Measurements from ENCODE around the gene PRKCH.

Gene PRKCH

GRCh38 chr14:61560323-61560722 is 238.9 kb downstream of the PRKCH start:
- TF ChIP-seq ZC3H10 (CRISPR knock-in tag; IDR thresholded peaks at IDR 0.05) (no peak), ESRRG (CRISPR knock-in tag; IDR thresholded peaks at IDR 0.05) (no peak), TOX (CRISPR knock-in tag; IDR thresholded peaks at IDR 0.05; ENCODE audit: borderline replicate concordance) (no peak)
- ATAC-seq, result no peak

- ATAC-seq, result peak; percentile 38
- TF ChIP-seq CSDC2 (CRISPR knock-in tag; IDR thresholded peaks at IDR 0.05) (peak; percentile 69; the same call in 1 of the 2 replicates), TSHZ2 (CRISPR knock-in tag; IDR thresholded peaks at IDR 0.05) (no peak), ZFP30 (CRISPR knock-in tag; IDR thresholded peaks at IDR 0.05) (no peak), PATZ1 (CRISPR knock-in tag; IDR thresholded peaks at IDR 0.05; ENCODE audit: borderline replicate concordance) (no peak)
These were observed 239.7 kb downstream of the PRKCH start for GRCh38 chr14:61561104-61561503.

GRCh38 chr14:61561657-61562276 is 240.4 kb downstream of the PRKCH start:
- peak; percentile 65 for ATAC-seq

More at GRCh38 chr14:61561657-61562276, 240.4 kb downstream of the PRKCH start:
- TF ChIP-seq ZNF565 (CRISPR knock-in tag; conservative IDR thresholded peaks at IDR 0.05; ENCODE audit: low read depth) (no peak), TCF4 (CRISPR knock-in tag; IDR thresholded peaks at IDR 0.05; ENCODE audit: borderline replicate concordance) (no peak), ZC3H10 (CRISPR knock-in tag; IDR thresholded peaks at IDR 0.05) (no peak), CSDC2 (CRISPR knock-in tag; IDR thresholded peaks at IDR 0.05) (peak; percentile 97), ARNTL (CRISPR knock-in tag; IDR thresholded peaks at IDR 0.05; ENCODE audit: borderline replicate concordance, low read depth) (no peak), POU6F1 (CRISPR knock-in tag; IDR thresholded peaks at IDR 0.05; ENCODE audit: borderline replicate concordance, low read depth) (no peak), PPARA (CRISPR knock-in tag; IDR thresholded peaks at IDR 0.05; ENCODE audit: borderline replicate concordance) (no peak), ESRRG (CRISPR knock-in tag; IDR thresholded peaks at IDR 0.05) (no peak), ZFP30 (CRISPR knock-in tag; IDR thresholded peaks at IDR 0.05) (no peak), SNAI2 (CRISPR knock-in tag; IDR thresholded peaks at IDR 0.05) (peak; percentile 81; the same call in 1 of the 2 replicates), ISL1 (CRISPR knock-in tag; IDR thresholded peaks at IDR 0.05) (peak; percentile 73), ZNF8 (CRISPR knock-in tag; IDR thresholded peaks at IDR 0.05) (no peak), TSHZ2 (CRISPR knock-in tag; IDR thresholded peaks at IDR 0.05) (peak; percentile 60), PATZ1 (CRISPR knock-in tag; IDR thresholded peaks at IDR 0.05; ENCODE audit: borderline replicate concordance) (no peak; the same call in 1 of the 2 replicates), GLIS3 (CRISPR knock-in tag; IDR thresholded peaks at IDR 0.05) (0 out of 2 replicates have a peak, but pooled peaks have one; percentile 5), CREB5 (CRISPR knock-in tag; IDR thresholded peaks at IDR 0.05; ENCODE audit: low read depth) (no peak), RARB (CRISPR knock-in tag; IDR thresholded peaks at IDR 0.05) (no peak), ZNF70 (CRISPR knock-in tag; IDR thresholded peaks at IDR 0.05) (no peak), ZFP3 (CRISPR knock-in tag; IDR thresholded peaks at IDR 0.05) (peak; percentile 77), TOX (CRISPR knock-in tag; IDR thresholded peaks at IDR 0.05; ENCODE audit: borderline replicate concordance) (no peak), OSR1 (CRISPR knock-in tag; IDR thresholded peaks at IDR 0.05) (peak; percentile 89; the same call in 1 of the 2 replicates), CSRNP3 (CRISPR knock-in tag; IDR thresholded peaks at IDR 0.05) (no peak), BACH2 (CRISPR knock-in tag; IDR thresholded peaks at IDR 0.05; ENCODE audit: borderline replicate concordance) (no peak)

Data from SK-N-SH treated with all-trans-retinoic acid at 6 μM for 48 hours (cell line).